ENCODE measurements around the gene DDX28.
"Not testable (repeated sequence)": the region's sequence is repeated elsewhere in the genome, so short reads cannot be mapped to it uniquely, and the experiment has no call there.

DDX28 gene

DNA sequence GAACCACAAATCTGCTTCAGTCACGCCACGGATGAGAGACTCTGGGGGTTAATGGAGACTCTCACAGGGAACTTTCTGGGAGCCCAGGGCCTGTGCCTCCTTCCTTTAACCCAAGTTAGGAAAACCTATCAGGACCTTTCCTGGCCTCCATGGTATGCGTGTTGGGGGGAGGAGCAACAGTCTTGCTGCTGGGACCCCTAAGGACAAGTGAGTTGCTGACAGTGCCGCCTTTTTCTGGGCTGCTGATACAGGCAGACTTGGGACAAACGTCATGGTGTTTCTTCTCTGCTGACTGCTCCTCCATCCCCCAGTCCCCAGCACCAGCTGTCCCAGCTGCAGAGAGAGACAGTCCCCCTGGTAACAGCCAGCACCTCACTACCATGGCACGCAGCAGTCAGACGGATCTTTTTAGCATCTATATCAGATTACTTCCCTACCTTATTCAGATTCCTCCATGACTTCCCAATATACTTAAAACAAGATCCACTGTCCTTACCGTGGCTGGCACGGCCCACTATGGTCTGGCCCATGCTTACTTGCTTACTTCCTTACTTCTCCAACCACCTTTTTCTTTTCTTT is 13.8 kb downstream of the DDX28 start:
- no peak for DNase-seq (ENCODE audit: extremely low spot score)
- ChIA-PET CTCF (interaction anchor here (1.4 kb wide), 1 partner anchor 26 kb away, joined by 3 read pairs; no protein-coding TSS in a partner anchor), POLR2A (no interaction called here)
- TF ChIP-seq, protein P1, sequence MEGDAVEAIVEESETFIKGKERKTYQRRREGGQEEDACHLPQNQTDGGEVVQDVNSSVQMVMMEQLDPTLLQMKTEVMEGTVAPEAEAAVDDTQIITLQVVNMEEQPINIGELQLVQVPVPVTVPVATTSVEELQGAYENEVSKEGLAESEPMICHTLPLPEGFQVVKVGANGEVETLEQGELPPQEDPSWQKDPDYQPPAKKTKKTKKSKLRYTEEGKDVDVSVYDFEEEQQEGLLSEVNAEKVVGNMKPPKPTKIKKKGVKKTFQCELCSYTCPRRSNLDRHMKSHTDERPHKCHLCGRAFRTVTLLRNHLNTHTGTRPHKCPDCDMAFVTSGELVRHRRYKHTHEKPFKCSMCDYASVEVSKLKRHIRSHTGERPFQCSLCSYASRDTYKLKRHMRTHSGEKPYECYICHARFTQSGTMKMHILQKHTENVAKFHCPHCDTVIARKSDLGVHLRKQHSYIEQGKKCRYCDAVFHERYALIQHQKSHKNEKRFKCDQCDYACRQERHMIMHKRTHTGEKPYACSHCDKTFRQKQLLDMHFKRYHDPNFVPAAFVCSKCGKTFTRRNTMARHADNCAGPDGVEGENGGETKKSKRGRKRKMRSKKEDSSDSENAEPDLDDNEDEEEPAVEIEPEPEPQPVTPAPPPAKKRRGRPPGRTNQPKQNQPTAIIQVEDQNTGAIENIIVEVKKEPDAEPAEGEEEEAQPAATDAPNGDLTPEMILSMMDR (IDR thresholded peaks at IDR 0.05; ENCODE audit: control extremely low read depth, extremely low read depth, low read depth, missing control alignments), result no peak

DNA sequence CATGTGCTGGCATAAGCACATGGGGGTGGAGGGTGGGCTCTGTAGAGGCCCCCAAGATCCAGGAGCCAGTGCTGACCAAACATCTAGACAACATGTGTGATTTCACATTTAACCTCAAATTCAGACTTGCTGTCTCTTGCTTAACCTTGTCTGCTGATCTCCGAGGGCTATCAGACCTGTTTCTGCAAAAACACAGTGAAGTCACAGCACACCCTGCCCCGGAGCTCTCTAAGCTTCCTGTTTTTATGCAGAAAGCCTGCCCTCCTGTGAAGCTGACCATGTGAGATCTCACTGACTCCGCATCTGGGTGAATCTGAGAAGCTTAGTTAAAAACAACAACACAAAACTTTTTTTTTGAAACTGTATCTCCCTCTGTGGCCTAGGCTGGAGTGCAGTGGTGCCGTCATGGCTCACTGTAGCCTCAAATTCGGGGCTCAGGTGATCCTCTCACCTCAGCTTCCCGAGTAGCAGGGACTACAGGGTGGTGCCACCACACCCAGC is 17.2 kb downstream of the DDX28 start:
- no peak for DNase-seq (ENCODE audit: extremely low spot score)
- ChIA-PET POLR2A (no interaction called here), CTCF (interaction anchor here (1.0 to 4.5 kb wide), 5 partner anchors 10 to 224 kb away, joined by 4 to 12 read pairs (median 5); partner anchors contain the start of genes DDX28 and DUS2)
- TF ChIP-seq, protein P1 (IDR thresholded peaks at IDR 0.05; ENCODE audit: control extremely low read depth, extremely low read depth, low read depth, missing control alignments), result no peak

- ChIA-PET CTCF (interaction anchor here (1.0 to 4.5 kb wide), 3 partner anchors 9 to 18 kb away, joined by 5 to 12 read pairs (median 7); partner anchors contain the start of genes DDX28 and DUS2), POLR2A (no interaction called here)
- TF ChIP-seq, protein P1 (IDR thresholded peaks at IDR 0.05; ENCODE audit: control extremely low read depth, extremely low read depth, low read depth, missing control alignments), result no peak
- no peak for DNase-seq (ENCODE audit: extremely low spot score)
Measured at GRCh38 chr16:68005211-68005610, 17.8 kb downstream of the DDX28 start.

DNA sequence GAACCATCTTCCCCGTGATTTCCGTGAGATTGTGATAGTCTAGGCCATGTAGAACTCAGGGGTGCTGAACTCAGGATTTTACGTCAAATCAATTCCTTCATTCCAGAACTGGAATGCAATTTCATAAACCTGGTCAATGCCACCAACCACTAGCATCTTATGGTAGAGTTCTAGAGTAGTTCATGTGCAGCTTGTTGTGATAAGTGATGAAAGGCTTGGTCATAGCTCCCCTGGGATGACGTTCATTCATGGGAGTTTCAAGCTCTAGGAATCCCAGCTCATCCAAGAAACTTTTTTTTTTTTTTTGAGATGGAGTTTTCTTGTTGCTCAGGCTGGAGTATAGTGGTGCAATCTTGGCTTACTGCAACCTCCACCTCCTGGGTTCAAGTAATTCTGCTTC is 20.0 kb downstream of the DDX28 start:
- TF ChIP-seq, protein P1 (IDR thresholded peaks at IDR 0.05; ENCODE audit: control extremely low read depth, extremely low read depth, low read depth, missing control alignments), result no peak
- ChIA-PET CTCF (interaction anchor here (1.0 to 4.5 kb wide), 9 partner anchors 9 to 61 kb away, joined by 4 to 12 read pairs (median 6); partner anchors contain the start of genes DDX28, DPEP2NB and DUS2), POLR2A (interaction anchor here (0.6 kb wide), 1 partner anchor 158 kb away, joined by 3 read pairs; no protein-coding TSS in a partner anchor)
- no peak for DNase-seq (ENCODE audit: extremely low spot score)

DNA sequence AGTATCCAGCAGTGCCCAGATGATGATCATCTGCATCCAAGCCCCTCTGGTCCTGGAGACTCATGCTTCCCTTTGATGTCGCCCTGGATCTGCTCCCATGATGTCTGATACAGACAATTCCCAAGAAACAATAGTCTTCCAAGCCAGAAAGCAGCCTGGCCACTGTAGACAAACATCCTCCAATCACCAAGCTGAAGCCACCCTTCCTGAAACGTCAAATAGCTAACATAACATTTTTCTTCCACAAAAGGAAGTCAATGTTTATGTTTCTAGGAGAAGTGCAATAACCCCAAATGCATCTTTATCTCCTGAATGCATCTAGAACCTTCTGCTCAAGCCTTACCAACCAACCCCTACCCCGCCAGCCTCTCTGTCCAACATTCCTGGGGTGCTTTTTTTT is 22.6 kb downstream of the DDX28 start:
- POLR2A ChIA-PET, result no interaction called here
- TF ChIP-seq, protein P1 (IDR thresholded peaks at IDR 0.05; ENCODE audit: control extremely low read depth, extremely low read depth, low read depth, missing control alignments), result no peak
- CTCF ChIA-PET, result interaction anchor here (1.2 to 1.4 kb wide), 2 partner anchors 29 to 66 kb away, joined by 3 read pairs; no protein-coding TSS in a partner anchor

DNA sequence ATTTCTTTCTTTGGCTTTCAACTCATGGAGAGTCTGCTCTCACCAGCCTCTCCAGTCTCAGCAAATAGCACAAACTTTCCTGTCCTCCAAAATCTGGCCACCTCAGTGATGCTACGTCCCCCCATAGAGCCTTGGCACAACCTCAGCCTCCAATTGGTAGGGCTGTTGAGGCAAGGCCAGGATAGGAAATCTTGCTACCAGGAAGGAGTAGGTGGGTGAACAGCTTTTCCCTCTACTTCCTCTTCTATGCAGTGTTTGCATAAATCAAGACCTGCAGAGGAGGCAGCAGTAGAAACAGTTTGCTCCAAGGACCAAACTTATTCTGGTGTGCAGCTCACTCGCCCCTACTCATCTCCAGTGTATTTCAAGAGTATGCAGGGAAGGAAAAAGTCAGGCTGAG is 23.0 kb downstream of the DDX28 start:
- TF ChIP-seq, protein P1 (IDR thresholded peaks at IDR 0.05; ENCODE audit: control extremely low read depth, extremely low read depth, low read depth, missing control alignments), result no peak
- ChIA-PET CTCF (interaction anchor here (1.2 to 1.4 kb wide), 3 partner anchors 30 to 74 kb away, joined by 3 read pairs; no protein-coding TSS in a partner anchor), POLR2A (no interaction called here)
- no peak for DNase-seq (ENCODE audit: extremely low spot score)

More for the DNA sequence above, 22.6 kb downstream of the DDX28 start:
- no peak for DNase-seq (ENCODE audit: extremely low spot score)

DNA sequence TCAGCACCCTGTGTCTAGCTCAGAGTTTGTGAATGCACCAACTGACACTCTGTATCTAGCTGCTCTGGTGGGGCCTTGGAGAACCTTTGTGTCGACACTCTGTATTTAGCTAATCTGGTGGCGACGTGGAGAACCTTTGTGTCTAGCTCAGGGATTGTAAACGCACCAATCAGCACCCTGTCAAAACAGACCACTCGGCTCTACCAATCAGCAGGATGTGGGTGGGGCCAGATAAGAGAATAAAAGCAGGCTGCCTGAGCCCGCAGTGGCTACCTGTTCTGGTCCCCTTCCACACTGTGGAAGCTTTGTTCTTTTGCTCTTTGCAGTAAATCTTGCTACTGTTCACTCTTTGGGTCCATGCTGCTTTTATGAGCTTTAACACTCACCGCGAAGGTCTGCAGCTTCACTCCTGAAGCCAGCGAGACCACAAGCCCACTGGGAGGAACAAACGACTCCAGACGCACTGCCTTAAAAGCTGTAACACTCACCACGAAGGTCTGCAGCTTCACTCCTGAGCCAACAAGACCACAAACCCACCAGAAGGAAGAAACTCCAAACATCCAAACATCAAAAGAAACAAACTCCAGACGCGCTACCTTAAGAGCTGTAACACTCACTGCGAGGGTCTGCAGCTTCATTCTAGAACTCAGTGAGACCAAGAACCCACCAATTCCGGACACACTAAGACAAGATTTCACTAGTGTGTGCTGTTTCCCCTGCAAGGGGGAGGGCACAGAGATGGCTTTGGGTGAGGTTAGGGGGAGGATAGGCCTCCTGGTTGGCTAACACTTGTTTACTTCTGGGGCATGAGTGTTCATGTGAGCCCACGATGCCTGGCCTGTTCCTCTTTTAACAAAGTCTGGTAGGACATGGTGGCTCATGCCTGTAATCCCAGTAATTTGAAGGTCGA is 24.0 kb downstream of the DDX28 start, which contains the start of gene DPEP2:
Gene DPEP2 (minus strand): TSS at position 706 of the 910 bp plus-strand sequence. CDS start 6,272 bp downstream, outside the sequence.
- POLR2A ChIA-PET, result interaction anchor here (0.6 kb wide), 2 partner anchors 24 to 29 kb away, joined by 4 to 7 read pairs; partner anchors contain the start of genes DDX28 and DUS2
- CTCF ChIA-PET, result interaction anchor here (1.3 to 1.6 kb wide), 5 partner anchors 19 to 85 kb away, joined by 3 to 6 read pairs (median 3); no protein-coding TSS in a partner anchor
- DNase-seq (ENCODE audit: extremely low spot score), result not testable (repeated sequence)

GRCh38 chr16:67998231-67998778 is 24.7 kb downstream of the DDX28 start:
- ChIA-PET POLR2A (interaction anchor here (0.6 kb wide), 2 partner anchors 25 to 30 kb away, joined by 4 to 7 read pairs; partner anchors contain the start of genes DDX28 and DUS2), CTCF (interaction anchor here (1.3 to 1.6 kb wide), 4 partner anchors 20 to 86 kb away, joined by 3 to 6 read pairs (median 4); no protein-coding TSS in a partner anchor)
- not testable (repeated sequence) for DNase-seq (ENCODE audit: extremely low spot score)

Measured in GM10248 (cell line).